Measurements from ENCODE around the gene APBA2.

APBA2 gene

GRCh38 chr15:29110733-29111132 lies 225.0 kb downstream of the APBA2 start:
- DNase-seq, result no peak

- DNase-seq, result no peak
These were observed 226.0 kb downstream of the APBA2 start for GRCh38 chr15:29111705-29112281.

- no peak for DNase-seq
These were observed 227.8 kb downstream of the APBA2 start for GRCh38 chr15:29113336-29114220.

- DNase-seq, result no peak
These were observed 228.7 kb downstream of the APBA2 start for GRCh38 chr15:29114221-29115092.

GRCh38 chr15:29115093-29115991 lies 229.6 kb downstream of the APBA2 start:
- DNase-seq, result no peak

GRCh38 chr15:29116970-29117700 lies 231.4 kb downstream of the APBA2 start:
- DNase-seq, result no peak

GRCh38 chr15:29117778-29118177 lies 232.0 kb downstream of the APBA2 start:
- DNase-seq, result no peak

- DNase-seq, result no peak
These were observed 234.1 kb downstream of the APBA2 start for GRCh38 chr15:29119847-29120246.

- no peak for DNase-seq
These were observed 235.0 kb downstream of the APBA2 start for GRCh38 chr15:29120593-29121368.

- DNase-seq, result no peak
These were observed 235.5 kb downstream of the APBA2 start for GRCh38 chr15:29121369-29121656.

- no peak for DNase-seq
These were observed 236.1 kb downstream of the APBA2 start for GRCh38 chr15:29121907-29122306.

- no peak for DNase-seq
These were observed 236.7 kb downstream of the APBA2 start for GRCh38 chr15:29122506-29122905.

- no peak for DNase-seq
These were observed 237.4 kb downstream of the APBA2 start for GRCh38 chr15:29123171-29123570.

- no peak for DNase-seq
These were observed 238.2 kb downstream of the APBA2 start for GRCh38 chr15:29123991-29124390.

- DNase-seq, result no peak
These were observed 239.0 kb downstream of the APBA2 start for GRCh38 chr15:29124581-29125381.

- DNase-seq, result no peak
These were observed 239.8 kb downstream of the APBA2 start for GRCh38 chr15:29125382-29126207.

GRCh38 chr15:29126208-29126536 lies 240.4 kb downstream of the APBA2 start:
- DNase-seq, result no peak

GRCh38 chr15:29126821-29127461 lies 241.2 kb downstream of the APBA2 start:
- DNase-seq, result no peak
